GM19397 (cell line): ENCODE data around the gene FGGY.
A peak's percentile ranks its signal among the peaks of the same experiment; 100 is the strongest.
"Not testable (repeated sequence)": the region's sequence is repeated elsewhere in the genome, so short reads cannot be mapped to it uniquely, and the experiment has no call there.

Experiments
- ATAC-seq: cut with Tn5 transposase; IDR thresholded peaks from one replicate; pipeline ENCODE4 v1.9.1; 2021; ENCODE audit warnings: mild to moderate bottlenecking, moderate library complexity; ENCODE audit not compliant: unreplicated experiment

The FGGY gene

GRCh38 chr1:59564192-59564891, 267.4 kb downstream of the FGGY start:
- ATAC-seq: no peak

GRCh38 chr1:59565611-59566410, 268.9 kb downstream of the FGGY start:
- no peak for ATAC-seq

- no peak for ATAC-seq
These were observed 271.5 kb downstream of the FGGY start for GRCh38 chr1:59568158-59568935.

GRCh38 chr1:59569198-59569597, 272.3 kb downstream of the FGGY start:
- no peak for ATAC-seq

- ATAC-seq: no peak
These were observed 273.6 kb downstream of the FGGY start for GRCh38 chr1:59570524-59570923.

GRCh38 chr1:59574085-59574484, 277.2 kb downstream of the FGGY start:
- ATAC-seq: no peak

GRCh38 chr1:59577774-59578173, 280.9 kb downstream of the FGGY start:
- peak; percentile 60 for ATAC-seq

GRCh38 chr1:59579222-59579621, 282.3 kb downstream of the FGGY start:
- ATAC-seq: no peak

GRCh38 chr1:59580257-59580656, 283.4 kb downstream of the FGGY start:
- ATAC-seq: no peak

- ATAC-seq: not testable (repeated sequence)
These were observed 295.5 kb downstream of the FGGY start for GRCh38 chr1:59592410-59592809.

GRCh38 chr1:59592924-59593323, 296.0 kb downstream of the FGGY start:
- no peak for ATAC-seq

GRCh38 chr1:59593798-59594790, 297.2 kb downstream of the FGGY start:
- no peak for ATAC-seq

GRCh38 chr1:59595774-59596173, 298.9 kb downstream of the FGGY start:
- ATAC-seq: no peak

GRCh38 chr1:59596432-59596831, 299.5 kb downstream of the FGGY start:
- no peak for ATAC-seq

- no peak for ATAC-seq
These were observed 300.1 kb downstream of the FGGY start for GRCh38 chr1:59596956-59597355.

- no peak for ATAC-seq
These were observed 300.7 kb downstream of the FGGY start for GRCh38 chr1:59597420-59598119.

- no peak for ATAC-seq
These were observed 301.2 kb downstream of the FGGY start for GRCh38 chr1:59598120-59598440.

- no peak for ATAC-seq
These were observed 304.1 kb downstream of the FGGY start for GRCh38 chr1:59601041-59601441.

GRCh38 chr1:59601811-59602210, 304.9 kb downstream of the FGGY start:
- no peak for ATAC-seq

GRCh38 chr1:59604191-59604590, 307.3 kb downstream of the FGGY start:
- ATAC-seq: no peak
